HEK293 (cell line): ENCODE measurements around the gene KIAA0753.

ENCODE experiments used
- GLIS2 ChIP-seq: fragments of 450-650 bp; formaldehyde crosslinking; IDR thresholded peaks from 2 replicates; pipeline ENCODE4 v1.5.1; 2016; ENCODE audit warnings: missing biosample characterization, missing genetic modification characterization
- HIC1 ChIP-seq: fragments of 450-650 bp; formaldehyde crosslinking; IDR thresholded peaks from 2 replicates; pipeline ENCODE4 v1.5.1; 2016; ENCODE audit warnings: missing biosample characterization, missing genetic modification characterization
- MEIS1 ChIP-seq: sonication (generic); formaldehyde crosslinking; IDR thresholded peaks from 2 replicates; pipeline ENCODE4 v1.8.1; 2022; ENCODE audit warnings: missing genetic modification reagents, mild to moderate bottlenecking, borderline replicate concordance
- MYNN ChIP-seq: fragments of 450-650 bp; formaldehyde crosslinking; IDR thresholded peaks from 2 replicates; pipeline ENCODE4 v1.5.1; 2016; ENCODE audit warnings: missing biosample characterization, missing genetic modification characterization, borderline replicate concordance
- OVOL3 ChIP-seq: fragments of 450-650 bp; formaldehyde crosslinking; IDR thresholded peaks from 2 replicates; pipeline ENCODE4 v1.5.1; 2016; ENCODE audit warnings: missing biosample characterization, missing genetic modification characterization
- PRDM10 ChIP-seq: fragments of 450-650 bp; formaldehyde crosslinking; IDR thresholded peaks from 2 replicates; pipeline ENCODE4 v1.5.1; 2016; ENCODE audit warnings: missing biosample characterization, missing genetic modification characterization
- YY1 ChIP-seq: fragments of 450-650 bp; formaldehyde crosslinking; IDR thresholded peaks from 2 replicates; pipeline ENCODE4 v1.5.1; 2018; ENCODE audit warnings: missing biosample characterization, missing genetic modification characterization
- ZBTB17 ChIP-seq: fragments of 450-650 bp; formaldehyde crosslinking; IDR thresholded peaks from 2 replicates; pipeline ENCODE4 v1.5.1; 2016; ENCODE audit warnings: missing biosample characterization, missing genetic modification characterization
- ZBTB26 ChIP-seq: fragments of 450-650 bp; formaldehyde crosslinking; optimal IDR thresholded peaks from 2 replicates; pipeline ENCODE3; 2016; ENCODE audit warnings: missing biosample characterization, mild to moderate bottlenecking, missing genetic modification characterization
- ZBTB8A ChIP-seq: fragments of 450-650 bp; formaldehyde crosslinking; IDR thresholded peaks from 2 replicates; pipeline ENCODE4 v1.5.1; 2016; ENCODE audit warnings: missing biosample characterization, missing genetic modification characterization
- ZFP69B ChIP-seq: fragments of 450-650 bp; formaldehyde crosslinking; IDR thresholded peaks from 2 replicates; pipeline ENCODE4 v1.5.1; 2016; ENCODE audit warnings: missing biosample characterization, missing genetic modification characterization
- ZNF114 ChIP-seq: fragments of 450-650 bp; formaldehyde crosslinking; IDR thresholded peaks from 2 replicates; pipeline ENCODE4 v1.5.0; 2017; ENCODE audit warnings: missing biosample characterization, missing genetic modification characterization
- ZNF132 ChIP-seq: fragments of 450-650 bp; formaldehyde crosslinking; IDR thresholded peaks from 2 replicates; pipeline ENCODE4 v1.5.1; 2017; ENCODE audit warnings: missing biosample characterization, missing genetic modification characterization, borderline replicate concordance
- ZNF155 ChIP-seq: fragments of 450-650 bp; formaldehyde crosslinking; IDR thresholded peaks from 2 replicates; pipeline ENCODE4 v1.5.1; 2016; ENCODE audit warnings: missing biosample characterization, missing genetic modification characterization
- ZNF2 ChIP-seq: fragments of 450-650 bp; formaldehyde crosslinking; IDR thresholded peaks from 2 replicates; pipeline ENCODE4 v1.5.1; 2016; ENCODE audit warnings: missing biosample characterization, missing genetic modification characterization
- ZNF211 ChIP-seq: fragments of 450-650 bp; formaldehyde crosslinking; IDR thresholded peaks from 2 replicates; pipeline ENCODE4 v1.5.1; 2016; ENCODE audit warnings: low read depth, missing biosample characterization, missing genetic modification characterization
- ZNF23 ChIP-seq: fragments of 450-650 bp; formaldehyde crosslinking; IDR thresholded peaks from 2 replicates; pipeline ENCODE4 v1.5.1; 2016; ENCODE audit warnings: missing biosample characterization, missing genetic modification characterization, borderline replicate concordance
- ZNF280D ChIP-seq: fragments of 450-650 bp; formaldehyde crosslinking; IDR thresholded peaks from 2 replicates; pipeline ENCODE4 v1.5.1; 2016; ENCODE audit warnings: missing biosample characterization, missing genetic modification characterization
- ZNF324 ChIP-seq: fragments of 450-650 bp; formaldehyde crosslinking; IDR thresholded peaks from 2 replicates; pipeline ENCODE4 v1.5.1; 2016; ENCODE audit warnings: missing biosample characterization, missing genetic modification characterization
- ZNF558 ChIP-seq: fragments of 450-650 bp; formaldehyde crosslinking; IDR thresholded peaks from 2 replicates; pipeline ENCODE4 v1.5.1; 2016; ENCODE audit warnings: missing biosample characterization, missing genetic modification characterization
- ZNF596 ChIP-seq: fragments of 450-650 bp; IDR thresholded peaks from 2 replicates; pipeline ENCODE4 v1.5.0; 2018; ENCODE audit warnings: missing biosample characterization, mild to moderate bottlenecking, missing genetic modification characterization, moderate library complexity
- ZNF776 ChIP-seq: fragments of 450-650 bp; formaldehyde crosslinking; IDR thresholded peaks from 2 replicates; pipeline ENCODE4 v1.5.0; 2017; ENCODE audit warnings: missing biosample characterization, missing genetic modification characterization, borderline replicate concordance
- ZNF791 ChIP-seq: fragments of 450-650 bp; formaldehyde crosslinking; IDR thresholded peaks from 2 replicates; pipeline ENCODE4 v1.5.1; 2016; ENCODE audit warnings: missing biosample characterization, missing genetic modification characterization
- ZSCAN16 ChIP-seq: fragments of 450-650 bp; formaldehyde crosslinking; IDR thresholded peaks from 2 replicates; pipeline ENCODE4 v1.5.1; 2016; ENCODE audit warnings: missing biosample characterization, missing genetic modification characterization
- TF ChIP-seq, protein P1 (sequence below): fragments of 450-650 bp; formaldehyde crosslinking; IDR thresholded peaks from 2 replicates; pipeline ENCODE4 v1.5.1; 2016; ENCODE audit warnings: missing biosample characterization, missing genetic modification characterization
- TF ChIP-seq, protein P2 (sequence below): fragments of 450-650 bp; formaldehyde crosslinking; IDR thresholded peaks from 2 replicates; pipeline ENCODE4 v1.5.1; 2017; ENCODE audit warnings: missing biosample characterization, missing genetic modification characterization

Gene KIAA0753

DNA sequence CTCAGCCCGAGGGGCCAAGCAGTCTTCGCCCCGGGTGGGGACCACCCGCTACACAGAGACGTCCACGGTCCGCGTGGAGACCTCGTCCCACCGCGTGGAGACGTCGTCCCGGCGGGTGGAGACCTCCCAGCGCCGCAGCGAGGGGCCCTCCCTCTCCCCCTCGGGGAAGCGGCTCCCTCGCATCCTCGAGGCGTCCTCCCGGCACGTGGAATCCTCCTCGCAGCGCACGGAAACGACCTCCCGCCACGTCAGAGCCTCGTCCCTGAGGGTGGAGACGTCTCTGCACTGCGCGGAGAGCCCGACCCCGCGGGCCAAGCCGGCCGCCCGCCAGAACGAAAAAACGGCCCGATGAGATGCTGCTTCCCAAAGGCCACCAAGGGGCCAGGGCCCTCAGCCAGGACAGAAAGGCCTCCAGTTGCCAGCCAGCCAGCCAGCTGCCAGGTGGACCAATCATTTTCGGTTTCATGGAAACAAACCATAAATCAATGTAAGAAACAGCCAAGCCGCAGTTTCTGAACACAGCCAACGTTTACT, 11.5 kb upstream of the KIAA0753 start (continued):
- TF ChIP-seq ZNF776 (no peak), MYNN (tag by site-specific recombination) (no peak), ZBTB17 (tag by site-specific recombination) (peak; percentile 22; the same call in 1 of the 2 replicates), ZFP69B (tag by site-specific recombination) (peak; percentile 92), PRDM10 (tag by site-specific recombination) (0 out of 2 replicates have a peak, but pooled peaks have one; percentile 63), ZNF558 (tag by site-specific recombination) (no peak), ZNF791 (tag by site-specific recombination) (no peak), ZNF596 (peak; percentile 25; the same call in 1 of the 2 replicates), ZNF114 (tag by site-specific recombination) (no peak), ZBTB26 (tag by site-specific recombination) (peak; percentile 52), OVOL3 (0 out of 2 replicates have a peak, but pooled peaks have one; percentile 49), GLIS2 (peak; percentile 99), ZSCAN16 (tag by site-specific recombination) (0 out of 2 replicates have a peak, but pooled peaks have one; percentile 49), ZNF155 (tag by site-specific recombination) (no peak), ZNF280D (tag by site-specific recombination) (no peak), ZNF23 (tag by site-specific recombination) (no peak), ZNF211 (tag by site-specific recombination) (no peak), YY1 (tag by site-specific recombination) (peak; percentile 27; the same call in 1 of the 2 replicates), ZNF324 (peak; percentile 91), ZNF132 (tag by site-specific recombination) (no peak), ZBTB8A (tag by site-specific recombination) (no peak), HIC1 (tag by site-specific recombination) (no peak), ZNF2 (tag by site-specific recombination) (no peak; the same call in 1 of the 2 replicates), MEIS1 (CRISPR knock-in tag) (no peak)
- TF ChIP-seq, protein P1, sequence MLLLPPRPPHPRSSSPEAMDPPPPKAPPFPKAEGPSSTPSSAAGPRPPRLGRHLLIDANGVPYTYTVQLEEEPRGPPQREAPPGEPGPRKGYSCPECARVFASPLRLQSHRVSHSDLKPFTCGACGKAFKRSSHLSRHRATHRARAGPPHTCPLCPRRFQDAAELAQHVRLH: no peak
- TF ChIP-seq, protein P2, sequence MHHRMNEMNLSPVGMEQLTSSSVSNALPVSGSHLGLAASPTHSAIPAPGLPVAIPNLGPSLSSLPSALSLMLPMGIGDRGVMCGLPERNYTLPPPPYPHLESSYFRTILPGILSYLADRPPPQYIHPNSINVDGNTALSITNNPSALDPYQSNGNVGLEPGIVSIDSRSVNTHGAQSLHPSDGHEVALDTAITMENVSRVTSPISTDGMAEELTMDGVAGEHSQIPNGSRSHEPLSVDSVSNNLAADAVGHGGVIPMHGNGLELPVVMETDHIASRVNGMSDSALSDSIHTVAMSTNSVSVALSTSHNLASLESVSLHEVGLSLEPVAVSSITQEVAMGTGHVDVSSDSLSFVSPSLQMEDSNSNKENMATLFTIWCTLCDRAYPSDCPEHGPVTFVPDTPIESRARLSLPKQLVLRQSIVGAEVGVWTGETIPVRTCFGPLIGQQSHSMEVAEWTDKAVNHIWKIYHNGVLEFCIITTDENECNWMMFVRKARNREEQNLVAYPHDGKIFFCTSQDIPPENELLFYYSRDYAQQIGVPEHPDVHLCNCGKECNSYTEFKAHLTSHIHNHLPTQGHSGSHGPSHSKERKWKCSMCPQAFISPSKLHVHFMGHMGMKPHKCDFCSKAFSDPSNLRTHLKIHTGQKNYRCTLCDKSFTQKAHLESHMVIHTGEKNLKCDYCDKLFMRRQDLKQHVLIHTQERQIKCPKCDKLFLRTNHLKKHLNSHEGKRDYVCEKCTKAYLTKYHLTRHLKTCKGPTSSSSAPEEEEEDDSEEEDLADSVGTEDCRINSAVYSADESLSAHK (tag by site-specific recombination): no peak
